AG08396 (cell line): Measurements from ENCODE around the gene FGGY.

Experiments used
- DNase-seq: peaks from one replicate; pipeline ENCODE4 v3.0.0; 2012; ENCODE audit warnings: low spot score, mixed read lengths

The FGGY gene

GRCh38 chr1:59384443-59384842 lies 87.5 kb downstream of the FGGY start:
- no peak for DNase-seq

DNA sequence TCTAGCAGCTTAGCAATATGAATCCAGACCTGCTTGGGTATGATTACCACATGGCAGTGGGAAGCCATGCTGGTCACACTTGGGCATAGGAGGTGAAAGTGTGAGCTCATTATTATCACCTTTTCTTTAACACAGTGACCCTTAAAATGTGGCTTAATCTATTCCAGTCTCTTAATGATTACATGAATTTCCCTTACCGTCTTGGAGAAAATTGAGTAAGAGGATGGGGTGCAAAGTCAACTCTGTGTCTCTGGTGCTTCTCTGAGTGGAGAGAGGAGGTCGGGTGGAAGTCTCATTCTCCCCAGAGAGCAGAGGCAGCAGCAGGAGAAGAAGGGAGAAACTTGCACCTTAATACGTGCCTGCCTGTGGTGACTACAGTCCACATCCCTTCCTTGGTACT lies 91.3 kb downstream of the FGGY start:
- no peak for DNase-seq

- DNase-seq, result no peak
Measured at GRCh38 chr1:59389847-59390246, 93.0 kb downstream of the FGGY start.

GRCh38 chr1:59390307-59390706 lies 93.4 kb downstream of the FGGY start:
- no peak for DNase-seq

GRCh38 chr1:59391212-59392179 lies 94.6 kb downstream of the FGGY start:
- no peak for DNase-seq

DNA sequence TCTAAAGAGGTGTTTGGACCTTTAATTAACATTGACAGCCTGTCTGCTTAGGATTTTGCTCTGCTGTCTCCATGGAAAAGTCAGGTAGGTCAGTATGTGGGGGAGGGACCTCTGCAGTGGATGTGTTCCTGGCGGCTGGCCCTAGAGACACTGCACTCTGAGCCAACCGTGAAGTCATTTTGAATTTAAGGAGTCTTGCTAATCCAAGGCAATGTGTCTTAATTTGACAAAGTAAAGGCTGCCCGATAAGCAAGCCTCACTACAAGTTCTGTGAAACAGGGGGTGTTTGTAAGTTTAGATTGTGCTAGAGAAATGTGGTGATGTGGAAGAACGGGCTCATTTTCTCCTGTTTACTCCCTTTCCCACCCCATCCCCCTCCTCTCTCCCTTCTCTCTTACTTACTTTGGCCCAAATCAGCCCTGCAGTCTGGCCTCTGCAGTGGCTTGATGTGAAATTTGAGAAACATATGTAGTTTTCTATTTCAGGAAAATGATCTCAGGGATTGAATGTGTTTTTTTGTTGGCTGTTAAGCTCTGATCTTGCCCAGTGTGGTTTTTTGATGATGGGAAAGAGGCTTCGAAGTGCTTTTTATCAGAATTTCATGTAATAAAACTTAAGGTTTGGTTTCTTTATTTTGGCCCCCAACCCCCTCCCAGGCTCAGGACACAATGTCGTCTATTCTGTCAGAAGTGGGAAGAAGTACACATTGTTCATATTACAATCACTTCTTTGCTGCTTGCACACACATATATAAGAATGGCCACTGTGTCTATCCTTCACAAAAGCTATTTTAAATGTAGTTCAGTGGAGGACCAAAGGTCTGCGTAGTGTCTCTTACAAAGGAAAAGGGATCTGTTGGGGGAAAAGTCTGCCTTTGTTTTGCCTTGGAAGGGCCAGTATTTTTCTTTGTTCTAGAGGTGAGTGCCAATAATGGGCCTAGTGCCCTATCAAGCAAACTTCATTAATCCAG lies 96.6 kb downstream of the FGGY start:
- DNase-seq, result peak; percentile 38

DNA sequence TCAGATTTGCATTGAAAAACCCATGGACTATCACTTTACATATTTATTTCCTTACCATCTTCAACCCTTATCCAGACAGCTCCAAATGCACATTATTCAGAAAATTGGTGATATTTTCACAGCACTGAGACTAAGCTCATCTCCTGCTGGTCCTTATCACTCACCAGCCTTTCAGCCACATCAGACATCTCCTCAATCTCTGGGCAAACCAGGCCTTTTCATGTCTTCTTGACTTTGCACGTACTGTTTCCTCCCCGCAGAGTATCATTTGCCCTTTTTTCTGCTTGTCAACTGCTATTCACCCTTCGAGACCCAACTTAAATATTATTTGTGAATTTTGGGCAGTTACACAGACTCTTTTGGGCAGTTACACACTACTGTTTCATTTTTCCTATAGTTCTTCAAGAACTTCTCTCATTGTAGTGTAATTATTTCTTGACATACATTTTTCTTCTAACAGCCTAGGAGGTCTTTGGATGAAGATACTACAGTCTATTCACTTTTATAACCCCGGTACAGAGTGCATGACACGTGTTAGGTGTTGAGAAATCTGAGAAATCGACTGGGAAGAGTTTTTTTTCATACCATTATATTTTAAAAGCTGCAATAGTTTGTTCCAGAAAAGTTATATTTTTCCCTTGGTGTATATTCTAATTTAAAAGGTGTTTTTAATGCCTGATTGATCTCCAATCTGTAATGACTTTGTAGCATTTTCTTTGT lies 98.0 kb downstream of the FGGY start:
- DNase-seq, result no peak

GRCh38 chr1:59396387-59396786 lies 99.5 kb downstream of the FGGY start:
- DNase-seq, result no peak

- DNase-seq, result no peak
Measured at GRCh38 chr1:59397139-59397858, 100.4 kb downstream of the FGGY start.

DNA sequence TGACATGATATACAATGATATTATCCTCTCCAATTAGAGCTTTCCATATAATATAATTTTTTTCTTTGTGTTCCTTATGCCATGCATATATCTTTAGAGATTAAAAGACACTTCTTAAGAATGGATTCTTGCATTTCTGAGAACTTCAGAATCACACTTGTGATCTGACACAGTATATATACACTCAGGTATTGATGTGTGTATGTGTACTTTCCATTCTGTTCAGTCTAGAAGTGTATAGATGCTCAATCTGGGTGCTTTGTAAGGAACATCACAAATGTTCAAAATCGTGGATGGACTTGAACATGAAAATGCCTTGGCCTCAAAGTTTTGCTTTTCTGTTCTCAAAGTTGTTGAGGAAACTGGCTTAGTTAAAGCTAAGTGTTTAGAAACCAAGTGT lies 102.7 kb downstream of the FGGY start:
- DNase-seq, result no peak

GRCh38 chr1:59401581-59401980 lies 104.7 kb downstream of the FGGY start:
- DNase-seq, result no peak

DNA sequence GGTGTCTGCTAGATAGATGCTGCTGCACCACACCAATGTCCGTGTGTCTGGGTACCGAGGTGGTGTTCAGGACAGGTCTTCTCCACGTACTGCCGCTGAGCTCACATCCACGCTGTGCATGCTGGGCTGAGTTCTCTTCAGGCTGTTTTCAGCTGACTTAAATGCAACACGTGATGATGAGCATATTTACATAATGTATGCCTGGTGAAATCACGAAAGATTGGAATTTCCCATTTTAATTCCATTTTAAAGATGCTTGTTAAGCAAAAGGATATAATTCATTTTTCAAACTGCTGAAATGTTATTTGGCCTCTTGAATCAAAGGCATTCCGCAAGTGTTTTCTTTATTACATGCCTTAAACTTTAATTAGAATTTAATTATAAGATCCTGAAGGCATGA lies 107.9 kb downstream of the FGGY start:
- DNase-seq, result no peak

DNA sequence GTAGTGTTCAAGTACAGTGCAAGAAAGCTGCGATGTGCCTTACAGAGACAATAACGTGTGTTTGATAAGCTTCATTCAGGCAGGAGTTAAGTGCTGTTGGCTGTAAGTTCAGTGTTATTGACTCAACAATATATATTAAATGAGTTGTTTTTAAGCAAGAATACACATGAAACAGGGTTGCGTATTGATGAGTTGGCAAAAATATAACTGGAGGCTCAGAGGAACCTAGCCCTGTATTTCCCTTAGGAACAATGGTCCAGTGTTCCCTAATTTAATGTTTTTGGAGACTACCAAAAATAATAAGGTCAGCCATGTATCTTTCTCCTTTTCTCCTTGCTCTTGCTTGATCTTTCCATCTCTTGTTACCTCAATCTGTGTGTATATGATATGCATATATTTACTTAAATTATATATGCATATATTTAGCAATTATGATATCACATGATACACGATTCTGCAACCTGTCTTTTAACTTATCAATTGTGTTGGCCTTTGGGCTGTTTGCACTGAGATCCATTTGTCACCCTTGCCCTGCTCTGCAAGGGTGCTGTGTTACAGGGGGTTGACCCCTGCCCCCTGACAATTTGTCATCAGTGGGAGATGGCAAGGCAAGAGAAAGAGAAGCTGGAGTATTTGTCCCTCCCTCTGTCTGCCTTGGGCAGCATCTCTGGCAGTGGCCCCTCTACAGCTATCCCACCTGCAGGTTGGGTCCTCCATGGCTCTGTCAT lies 109.7 kb downstream of the FGGY start:
- no peak for DNase-seq

DNA sequence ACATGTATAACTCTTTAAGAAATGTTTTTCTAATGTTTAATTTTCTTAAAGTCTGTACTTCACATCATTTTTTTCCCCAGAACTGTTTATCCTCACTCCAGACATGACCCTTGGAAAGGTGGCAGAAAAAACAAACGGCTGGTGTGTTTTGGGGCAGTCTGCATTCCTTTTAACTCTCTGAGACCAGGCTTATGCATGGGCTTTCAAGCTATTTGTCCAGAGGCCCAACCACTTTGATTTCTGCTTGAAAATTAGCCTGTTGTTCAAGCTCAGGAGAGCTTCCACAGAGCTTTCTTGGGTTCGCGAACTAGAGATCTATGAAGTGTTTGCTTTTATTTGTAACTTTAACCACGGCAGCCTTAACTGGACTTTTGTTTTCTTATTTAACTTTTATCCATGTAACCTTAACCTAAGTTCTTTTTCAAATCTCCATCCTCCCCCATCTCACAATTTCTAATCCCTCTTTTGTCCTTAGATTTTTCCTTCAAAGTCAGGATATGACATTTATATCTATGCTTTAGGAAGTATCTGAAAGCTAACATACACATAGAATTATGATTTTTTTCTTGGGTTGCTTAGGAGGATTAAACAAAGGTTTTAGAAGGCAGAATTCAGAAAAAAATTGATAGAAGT lies 111.8 kb downstream of the FGGY start:
- no peak for DNase-seq

GRCh38 chr1:59409549-59409948 lies 112.7 kb downstream of the FGGY start:
- no peak for DNase-seq

DNA sequence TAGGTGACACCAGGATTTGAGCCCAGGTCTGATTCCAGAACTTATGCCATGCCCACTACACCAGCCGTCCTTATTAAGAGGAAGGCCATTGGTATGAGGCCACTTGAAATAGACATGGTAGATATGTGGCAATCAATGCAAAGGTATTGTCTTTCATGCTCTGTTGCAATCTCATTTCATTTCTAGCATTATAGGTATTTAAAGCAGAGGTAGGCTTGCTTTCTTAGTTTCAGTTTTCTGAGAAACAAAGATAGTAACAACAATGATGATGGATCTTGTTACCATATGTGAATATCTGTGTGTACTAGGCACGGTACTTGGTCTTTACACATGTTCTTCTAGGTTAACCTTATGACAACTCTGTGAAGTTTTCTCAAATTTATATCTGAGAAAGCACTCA lies 113.1 kb downstream of the FGGY start:
- DNase-seq, result no peak

GRCh38 chr1:59410457-59410856 lies 113.6 kb downstream of the FGGY start:
- no peak for DNase-seq

DNA sequence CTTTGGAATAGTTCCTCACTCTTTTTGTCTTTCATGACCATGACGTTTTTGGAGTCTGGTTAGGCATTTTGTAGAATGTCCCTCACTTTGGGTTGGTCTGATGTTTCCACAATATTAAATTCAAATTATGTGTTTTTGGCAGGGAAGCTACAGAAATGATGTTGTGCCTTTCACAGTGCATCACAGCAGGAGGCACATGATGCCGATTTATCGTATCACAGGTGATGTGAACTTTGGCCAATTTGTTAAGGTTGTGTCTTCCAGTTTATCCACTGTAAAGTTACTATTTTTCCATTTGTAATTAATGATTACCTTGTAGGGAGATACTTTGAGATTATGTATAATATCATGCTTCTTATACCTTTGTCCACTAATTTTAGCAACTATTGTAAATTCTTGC lies 114.3 kb downstream of the FGGY start:
- DNase-seq, result no peak

- DNase-seq, result no peak
Measured at GRCh38 chr1:59412718-59413326, 115.9 kb downstream of the FGGY start.

GRCh38 chr1:59413327-59413720 lies 116.4 kb downstream of the FGGY start:
- no peak for DNase-seq
